ENCODE measurements around the gene KRT80.
"Not testable (repeated sequence)": the region's sequence is repeated elsewhere in the genome, so short reads cannot be mapped to it uniquely, and the experiment has no call there.

Gene KRT80

DNA sequence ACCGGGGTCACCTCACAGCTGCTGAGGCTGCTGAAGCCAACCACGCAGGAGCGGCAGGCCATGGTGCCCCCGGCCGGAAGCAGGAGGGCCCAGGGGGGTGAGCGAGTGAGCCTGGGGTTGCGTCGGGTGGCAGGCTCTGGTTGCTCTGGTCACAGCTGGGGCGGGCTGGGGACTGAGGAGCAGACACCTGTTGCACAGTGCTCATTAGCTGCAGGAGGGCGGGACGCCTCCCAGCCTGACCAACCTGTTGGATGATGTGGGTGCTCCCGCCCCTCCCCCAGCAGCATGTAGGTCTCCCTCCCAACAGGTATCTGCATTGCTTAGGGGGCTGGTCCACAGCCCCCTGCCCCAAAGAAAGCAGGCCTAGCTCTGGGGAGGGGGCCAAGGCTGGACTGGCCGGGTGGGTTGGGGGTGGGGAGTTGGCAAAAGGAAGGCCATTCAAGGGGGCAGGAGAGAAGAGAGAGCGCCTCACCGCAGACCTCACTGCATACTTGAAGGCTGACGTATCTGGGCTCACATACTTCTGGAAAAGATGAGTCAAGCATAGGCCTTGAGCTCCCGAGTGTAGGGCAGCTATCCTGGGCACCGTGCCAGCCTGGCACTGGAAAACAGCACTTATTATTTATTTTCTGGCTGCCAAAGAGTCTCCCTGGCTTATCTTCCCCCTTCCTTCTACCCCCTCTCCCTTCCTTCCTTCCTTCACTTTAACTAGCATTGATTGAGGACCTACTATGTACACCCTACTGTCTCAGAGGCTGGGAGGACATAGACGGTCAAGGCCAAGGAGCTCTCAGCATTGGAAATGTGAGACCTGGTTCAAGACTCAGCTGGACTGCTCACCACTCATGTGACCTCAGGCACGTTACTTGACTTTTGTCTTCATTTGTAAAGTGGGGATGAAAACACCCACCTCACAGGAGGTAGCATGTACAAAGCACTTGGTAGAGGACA, at the start of gene KRT80:
Gene KRT80, minus strand, starts transcription at position 174 of the 951 bp plus-strand sequence. Its CDS starts 112 bp downstream, at position 62.
- DNase-seq, result peak; percentile 53

DNA sequence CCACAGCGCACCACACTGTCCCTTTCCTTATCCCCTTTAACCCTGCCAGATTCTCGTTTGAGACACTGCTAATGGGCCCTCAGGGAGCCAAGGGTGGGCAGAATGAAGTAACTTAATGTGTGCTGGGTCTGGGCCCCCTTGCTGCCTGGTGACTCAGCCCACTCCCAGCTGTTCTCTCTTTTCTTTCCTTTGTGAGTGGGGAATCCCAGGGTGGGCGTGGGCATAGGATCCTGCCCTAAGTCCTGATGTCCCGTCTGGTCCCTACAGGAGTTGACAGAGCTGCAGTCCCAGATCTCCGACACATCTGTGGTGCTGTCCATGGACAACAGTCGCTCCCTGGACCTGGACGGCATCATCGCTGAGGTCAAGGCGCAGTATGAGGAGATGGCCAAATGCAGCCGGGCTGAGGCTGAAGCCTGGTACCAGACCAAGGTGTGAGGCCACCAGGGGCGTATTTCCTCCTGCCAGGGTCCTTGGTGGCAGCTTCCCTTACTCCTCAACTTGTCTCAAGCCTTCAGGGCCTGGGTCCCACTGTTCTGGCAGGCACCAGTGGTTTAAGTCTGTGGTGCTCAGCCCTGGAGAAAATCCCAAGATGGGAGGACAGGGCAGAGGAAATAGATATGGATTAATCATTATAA, 49.5 kb upstream of the KRT80 start:
- DNase-seq, result no peak

DNA sequence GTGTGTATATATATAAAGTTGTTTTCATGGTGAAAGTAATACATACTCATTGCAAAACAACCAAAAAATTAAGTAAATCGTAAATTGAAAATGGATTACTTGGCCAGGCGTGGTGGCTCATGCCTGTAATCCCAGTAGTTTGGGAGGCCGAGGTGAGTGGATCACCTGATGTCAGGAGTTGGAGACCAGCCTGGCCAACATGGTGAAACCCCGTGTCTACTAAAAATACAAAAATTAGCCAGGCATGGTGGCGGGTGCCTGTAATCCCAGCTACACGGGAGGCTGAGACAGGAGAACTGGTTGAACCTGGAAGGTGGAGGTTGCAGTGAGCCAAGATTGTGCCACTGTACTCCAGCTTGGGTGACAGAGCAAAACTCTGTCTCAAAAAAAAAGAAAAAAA, 48.4 kb upstream of the KRT80 start:
- not testable (repeated sequence) for DNase-seq

GRCh38 chr12:52239767-52240166, 48.0 kb upstream of the KRT80 start:
- no peak for DNase-seq

GRCh38 chr12:52238916-52239646, 47.3 kb upstream of the KRT80 start:
- DNase-seq, result no peak

DNA sequence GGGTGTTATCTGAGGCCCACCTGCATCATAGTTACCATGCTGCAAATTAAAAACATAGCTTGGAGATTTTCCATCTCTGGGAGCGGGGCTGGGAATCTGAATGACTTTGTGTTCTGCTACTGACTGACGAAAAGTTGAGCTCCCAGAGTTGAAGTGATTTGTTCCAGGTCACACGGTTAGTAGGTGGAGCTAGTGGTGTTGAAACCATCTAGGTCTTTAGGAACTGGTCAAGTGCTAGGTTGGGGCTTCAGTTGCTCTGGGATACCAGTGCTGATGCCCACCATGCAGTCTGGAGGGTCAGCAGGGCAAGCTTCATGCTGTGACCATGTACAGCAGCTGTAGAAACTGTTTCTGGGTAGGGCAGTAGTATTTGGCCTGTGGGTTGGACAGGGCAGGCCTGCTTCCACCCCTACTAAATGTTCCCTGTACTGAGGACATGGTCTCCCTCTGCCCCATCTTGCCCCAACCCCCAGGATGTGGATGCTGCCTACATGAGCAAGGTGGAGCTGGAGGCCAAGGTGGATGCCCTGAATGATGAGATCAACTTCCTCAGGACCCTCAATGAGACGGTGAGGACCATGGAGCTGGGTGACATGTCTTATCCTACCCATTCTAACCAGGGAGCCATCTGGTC, 46.5 kb upstream of the KRT80 start:
- DNase-seq, result no peak

DNA sequence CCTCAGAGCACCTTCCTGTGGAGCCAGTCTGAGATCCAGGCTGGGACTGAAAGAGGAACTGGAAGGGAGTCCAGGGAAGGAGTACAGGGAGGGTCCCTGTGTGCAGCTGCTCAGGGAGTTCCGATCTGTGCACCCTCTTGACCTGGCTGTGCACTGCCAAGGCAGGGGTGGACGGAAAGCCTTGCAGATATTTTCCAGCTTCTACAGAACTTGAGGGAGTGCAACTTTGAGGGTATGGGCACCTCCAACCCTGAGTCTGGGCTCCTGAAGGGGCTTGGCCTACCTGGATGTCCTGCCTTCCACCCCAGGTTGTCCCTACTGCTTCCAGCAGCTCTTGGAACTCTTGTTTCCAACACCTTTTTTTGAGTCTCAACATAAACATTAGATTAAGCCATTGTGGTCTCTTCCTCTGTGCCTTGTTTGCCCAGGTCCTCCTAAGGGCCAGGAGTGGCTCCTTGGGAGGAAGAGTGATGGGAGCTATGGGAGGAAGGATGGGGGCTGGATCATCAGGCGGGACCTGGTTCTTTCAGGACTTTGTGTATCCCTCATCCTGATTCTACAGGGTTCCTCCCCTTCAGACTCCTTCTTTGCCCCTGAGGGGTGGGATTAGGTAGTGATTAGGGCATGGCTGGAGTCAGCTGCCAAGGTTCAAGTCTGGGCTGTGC, 44.7 kb upstream of the KRT80 start:
- no peak for DNase-seq

DNA sequence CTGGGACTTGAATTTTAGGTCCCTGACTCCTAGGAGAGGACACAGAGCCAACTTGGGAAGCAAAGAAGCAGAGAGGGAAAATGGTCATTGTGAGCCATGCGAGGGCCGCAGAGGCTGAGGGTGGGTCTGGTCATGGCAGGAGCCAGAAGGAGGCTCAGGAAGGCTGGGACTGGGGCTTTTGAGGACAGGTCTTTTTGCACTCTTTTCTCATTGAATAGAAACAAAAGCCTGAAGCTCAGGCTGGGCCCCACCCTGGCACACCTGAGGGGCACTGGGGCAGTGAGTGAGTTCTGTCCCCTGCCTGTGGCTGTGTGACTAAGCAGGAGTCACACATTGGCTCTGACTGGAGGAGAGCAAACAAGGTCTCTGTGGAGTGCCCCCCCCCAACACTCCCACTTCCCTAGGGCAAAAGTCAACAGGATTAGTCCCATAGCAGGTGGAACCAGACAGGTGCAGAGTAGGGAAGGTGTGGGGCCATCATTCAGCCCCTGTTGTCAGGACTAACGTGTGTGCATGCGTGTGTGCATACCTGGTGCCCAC, 44.1 kb upstream of the KRT80 start:
- no peak for DNase-seq

DNA sequence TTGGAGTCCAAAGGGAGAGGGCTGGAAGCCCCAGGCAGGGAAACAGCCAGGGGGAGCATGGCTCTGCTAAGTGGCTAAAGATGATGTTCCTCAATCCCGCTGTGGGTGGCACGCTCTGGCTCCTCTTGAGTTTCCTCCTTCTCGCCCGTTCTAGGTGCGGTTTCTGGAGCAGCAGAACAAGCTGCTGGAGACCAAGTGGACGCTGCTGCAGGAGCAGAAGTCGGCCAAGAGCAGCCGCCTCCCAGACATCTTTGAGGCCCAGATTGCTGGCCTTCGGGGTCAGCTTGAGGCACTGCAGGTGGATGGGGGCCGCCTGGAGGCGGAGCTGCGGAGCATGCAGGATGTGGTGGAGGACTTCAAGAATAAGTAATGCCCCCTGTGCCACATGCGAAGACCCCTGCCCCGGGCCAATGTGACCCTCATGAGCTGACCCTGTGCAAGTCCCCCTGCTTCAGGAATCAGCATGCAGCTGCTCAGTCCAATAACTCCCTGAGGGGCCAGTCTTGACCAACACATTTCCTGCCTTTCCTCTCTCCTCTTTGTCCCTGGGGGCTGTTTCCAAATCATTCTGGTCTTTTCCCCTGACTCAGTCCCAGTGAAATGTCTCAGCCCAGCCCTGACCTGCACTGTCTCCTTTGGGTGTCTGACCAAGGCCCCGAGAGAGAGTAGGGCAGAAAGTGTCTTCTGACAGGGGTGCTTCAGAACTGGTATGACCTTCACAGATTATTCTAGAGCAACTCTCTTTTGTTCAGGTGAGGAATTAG, 43.4 kb upstream of the KRT80 start:
- no peak for DNase-seq

- no peak for DNase-seq
These were observed 42.5 kb upstream of the KRT80 start for GRCh38 chr12:52234223-52234810.

- DNase-seq, result no peak
These were observed 41.8 kb upstream of the KRT80 start for GRCh38 chr12:52233462-52234207.

- no peak for DNase-seq
These were observed 41.1 kb upstream of the KRT80 start, which contains the start of gene KRT7 for GRCh38 chr12:52232674-52233461. TSS of gene KRT7 (plus strand) at chr12:52233243. CDS start at chr12:52233297, 54 bp downstream.

DNA sequence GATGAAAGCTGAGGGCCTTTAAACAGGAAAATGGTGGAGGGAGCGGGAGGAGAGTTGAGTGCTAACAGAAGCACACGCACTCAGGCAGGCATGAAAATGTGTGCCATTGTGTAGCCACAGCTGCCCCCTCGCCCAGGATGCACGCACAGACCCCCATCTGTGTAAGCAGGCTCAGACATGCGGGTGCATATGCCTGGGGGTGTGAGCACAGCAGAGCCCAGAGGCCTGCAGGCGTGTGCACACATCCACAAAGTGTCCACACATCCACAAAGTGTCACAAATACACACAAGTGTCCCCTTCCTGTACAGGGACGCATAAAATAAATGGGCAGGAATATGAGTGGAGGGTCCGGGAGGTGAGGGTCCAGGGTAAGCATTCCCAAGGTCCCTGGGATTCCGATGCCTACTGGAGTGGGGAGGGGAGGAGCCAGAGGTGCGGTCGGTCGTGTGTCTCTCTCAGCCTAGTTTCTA, 40.4 kb upstream of the KRT80 start:
- no peak for DNase-seq

DNA sequence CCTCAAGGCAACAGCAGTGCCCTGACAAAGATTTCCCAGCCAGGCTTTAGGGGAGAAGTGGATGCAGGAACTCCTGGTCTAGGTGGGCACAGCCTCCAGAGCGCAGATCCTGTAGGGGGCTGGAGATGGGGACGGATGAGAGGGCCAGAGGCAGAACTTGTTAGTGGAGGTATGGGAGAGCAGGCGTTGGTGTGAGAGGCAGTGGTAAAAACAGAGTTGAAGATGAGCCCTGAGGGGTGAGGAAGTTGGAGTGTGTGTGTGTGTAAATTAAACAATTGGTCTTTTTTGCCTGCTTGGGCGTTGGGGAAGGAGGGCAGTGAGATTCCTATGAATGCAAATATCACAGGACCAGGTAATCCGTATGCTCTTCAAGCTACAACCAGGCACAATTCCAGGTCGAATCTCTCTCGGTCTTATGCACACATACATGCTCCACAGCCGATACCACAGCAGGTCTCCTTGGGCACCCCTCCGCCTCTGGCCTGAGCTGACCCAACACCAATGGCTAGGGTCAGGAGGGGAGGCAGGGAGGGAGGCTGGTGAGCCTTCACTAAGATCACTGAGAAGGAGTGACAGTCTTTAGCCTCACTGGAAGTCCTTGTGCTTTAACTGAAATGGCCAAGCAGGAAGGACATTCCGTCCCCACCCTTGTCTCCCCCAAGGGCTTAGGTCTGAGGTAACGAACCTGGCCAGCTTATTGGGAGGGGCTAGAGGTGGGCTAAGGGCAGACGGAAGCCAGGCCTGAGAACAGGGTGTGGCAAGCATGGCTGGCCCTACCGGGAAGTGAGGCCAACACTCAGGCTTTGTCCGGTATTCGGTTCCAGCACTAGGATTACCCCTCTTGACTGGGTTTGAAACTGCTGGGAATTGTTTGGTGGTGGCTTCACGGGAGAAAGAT, 39.7 kb upstream of the KRT80 start:
- no peak for DNase-seq

DNA sequence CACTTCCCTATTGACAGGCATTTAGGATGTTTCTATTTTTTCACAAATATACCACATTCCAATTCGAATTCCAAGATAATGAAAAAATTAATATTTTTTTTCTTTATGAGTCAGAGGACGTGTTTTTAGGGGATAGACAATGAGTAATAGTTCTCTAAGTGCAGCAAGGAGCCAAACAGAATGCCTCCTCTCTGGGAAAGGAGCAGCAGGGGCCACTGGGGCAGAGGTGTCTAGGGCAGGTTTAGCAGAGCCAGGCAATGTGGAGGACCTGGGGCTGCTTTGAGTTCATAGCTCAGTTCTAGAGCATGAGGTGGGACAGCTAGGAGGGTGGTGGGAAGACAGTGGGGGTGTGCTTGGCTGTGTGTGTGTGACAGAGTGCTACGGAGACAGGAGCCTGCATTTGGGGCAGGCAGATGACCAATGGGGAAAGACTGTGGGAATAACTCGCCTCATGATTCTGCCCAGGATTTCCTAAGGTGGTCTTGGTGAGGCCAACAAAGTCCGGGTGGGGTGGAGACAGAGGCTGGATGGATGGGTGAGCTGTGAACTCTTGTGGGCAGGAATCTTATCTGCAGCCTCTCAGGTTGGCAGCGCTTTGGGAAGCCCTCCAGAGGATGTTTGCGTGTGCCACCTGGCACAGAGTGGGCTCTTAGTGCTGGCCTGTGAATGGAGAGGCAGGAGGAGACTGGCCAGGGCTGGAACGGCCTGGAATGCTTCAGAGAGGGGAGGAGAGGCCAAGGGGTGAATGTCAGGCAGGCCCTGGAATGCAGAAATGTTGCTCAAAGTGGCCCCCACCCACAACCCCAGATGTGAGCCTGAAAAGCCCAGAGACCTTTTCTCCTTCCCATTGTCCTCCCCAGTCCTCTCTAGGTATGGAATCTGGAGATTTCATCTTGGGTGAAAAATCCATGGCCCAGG, 38.8 kb upstream of the KRT80 start:
- DNase-seq, result no peak

DNA sequence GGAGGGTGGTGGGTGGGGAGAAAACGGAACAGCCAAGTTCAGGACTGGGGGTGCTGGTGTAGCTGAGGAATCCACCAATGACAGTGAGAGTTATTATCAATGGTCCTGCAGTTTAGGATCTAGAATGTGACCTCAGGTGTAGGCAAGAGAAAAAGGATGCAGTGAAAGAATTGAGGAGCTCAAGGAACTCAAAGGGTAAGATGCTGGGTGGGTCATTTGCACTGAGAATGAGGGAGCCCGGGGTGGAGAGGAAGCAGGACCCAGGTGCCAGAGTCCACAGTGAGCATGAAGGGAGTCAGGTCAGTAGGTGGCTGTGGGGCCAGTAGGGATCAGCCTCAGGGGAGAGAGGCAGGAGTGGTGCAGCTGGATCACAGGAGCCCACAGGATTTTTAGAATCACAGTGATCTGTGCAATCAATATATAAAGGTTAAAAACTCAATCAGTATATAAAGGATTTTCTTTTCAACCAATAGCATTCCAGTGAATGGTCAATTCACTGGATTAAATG, 38.1 kb upstream of the KRT80 start:
- no peak for DNase-seq

DNA sequence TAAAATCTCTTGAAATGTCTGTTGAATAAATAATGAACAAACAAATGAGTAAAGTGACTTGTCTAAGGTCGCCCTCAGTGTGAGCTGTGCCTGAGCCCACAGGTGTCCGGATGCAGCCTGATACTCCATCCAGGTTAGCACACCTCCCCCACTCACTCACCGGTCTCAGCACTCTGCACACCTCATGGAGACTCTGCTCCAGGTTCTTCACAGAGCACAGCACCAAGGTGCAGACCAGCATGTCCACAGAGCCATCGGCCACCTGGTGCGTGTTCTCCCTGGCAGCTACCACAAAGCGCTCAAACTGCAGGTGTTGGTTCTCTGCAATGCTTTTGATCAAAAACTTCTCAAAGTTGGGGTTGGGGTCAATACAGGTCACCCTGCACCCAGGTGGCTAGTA, 37.1 kb upstream of the KRT80 start:
- no peak for DNase-seq
